ENCODE results near the gene PIN1.
A peak's percentile ranks its signal among the peaks of the same experiment; 100 is the strongest.

The PIN1 gene

GRCh38 chr19:9858766-9859165 lies 23.6 kb downstream of the PIN1 start:
- DNase-seq = no peak
- Mint-ChIP-seq H3K4me1 (peaks cover 29% of the 10 kb centered on the region), H3K9me3 (no peaks in the 10 kb centered on the region), H3K36me3 (ENCODE audit: low read depth) (peaks cover 31% of the 10 kb centered on the region), H3K4me3 (no peak overlapping the region), H3K27ac (no peak overlapping the region), H3K27me3 (ENCODE audit: low read depth, poor library complexity) (peaks cover 11% of the 10 kb centered on the region)
- no peak for TF ChIP-seq CTCF (IDR thresholded peaks at IDR 0.05)

GRCh38 chr19:9860407-9860806 lies 25.3 kb downstream of the PIN1 start:
- H3K36me3 Mint-ChIP-seq (ENCODE audit: low read depth) = peaks cover 23% of the 10 kb centered on the region

GRCh38 chr19:9861503-9861902 lies 26.4 kb downstream of the PIN1 start:
- Mint-ChIP-seq H3K4me1 (peaks cover 36% of the 10 kb centered on the region), H3K27ac (no peak overlapping the region), H3K9me3 (no peaks in the 10 kb centered on the region), H3K27me3 (ENCODE audit: low read depth, poor library complexity) (peaks cover 7% of the 10 kb centered on the region), H3K4me3 (no peak overlapping the region), H3K36me3 (ENCODE audit: low read depth) (peaks cover 18% of the 10 kb centered on the region)
- TF ChIP-seq CTCF (IDR thresholded peaks at IDR 0.05) = no peak
- DNase-seq = no peak

More at GRCh38 chr19:9860407-9860806, 25.3 kb downstream of the PIN1 start:
- Mint-ChIP-seq H3K4me1 (peaks cover 32% of the 10 kb centered on the region), H3K27me3 (ENCODE audit: low read depth, poor library complexity) (peaks cover 11% of the 10 kb centered on the region), H3K9me3 (no peaks in the 10 kb centered on the region), H3K4me3 (no peak overlapping the region), H3K27ac (no peak overlapping the region)
- TF ChIP-seq CTCF (IDR thresholded peaks at IDR 0.05) = no peak
- no peak for DNase-seq

- Mint-ChIP-seq H3K4me3 (no peak overlapping the region), H3K36me3 (ENCODE audit: low read depth) (peaks cover 4% of the 10 kb centered on the region), H3K27ac (peak overlapping the region; percentile 76), H3K27me3 (ENCODE audit: low read depth, poor library complexity) (peaks cover 6% of the 10 kb centered on the region), H3K9me3 (no peaks in the 10 kb centered on the region), H3K4me1 (peaks cover 31% of the 10 kb centered on the region)
- DNase-seq = no peak
- TF ChIP-seq CTCF (IDR thresholded peaks at IDR 0.05) = no peak
Observed at GRCh38 chr19:9862938-9863337, 27.8 kb downstream of the PIN1 start.

GRCh38 chr19:9863759-9864158 lies 28.6 kb downstream of the PIN1 start:
- H3K4me1 Mint-ChIP-seq = peaks cover 31% of the 10 kb centered on the region
- no peak for TF ChIP-seq CTCF (IDR thresholded peaks at IDR 0.05)
- no peak overlapping the region for H3K4me3 Mint-ChIP-seq
- no peaks in the 10 kb centered on the region for H3K36me3 Mint-ChIP-seq (ENCODE audit: low read depth)
- no peak overlapping the region for H3K27ac Mint-ChIP-seq
- DNase-seq = no peak
- H3K9me3 Mint-ChIP-seq = no peaks in the 10 kb centered on the region
- H3K27me3 Mint-ChIP-seq (ENCODE audit: low read depth, poor library complexity) = peaks cover 6% of the 10 kb centered on the region

- H3K27me3 Mint-ChIP-seq (ENCODE audit: low read depth, poor library complexity) = peaks cover 6% of the 10 kb centered on the region
- no peak for TF ChIP-seq CTCF (IDR thresholded peaks at IDR 0.05)
- no peak overlapping the region for H3K27ac Mint-ChIP-seq
- H3K9me3 Mint-ChIP-seq = no peaks in the 10 kb centered on the region
- H3K4me1 Mint-ChIP-seq = peaks cover 31% of the 10 kb centered on the region
- no peak for DNase-seq
- no peaks in the 10 kb centered on the region for H3K36me3 Mint-ChIP-seq (ENCODE audit: low read depth)
- H3K4me3 Mint-ChIP-seq = no peak overlapping the region
Observed at GRCh38 chr19:9865732-9866501, 30.8 kb downstream of the PIN1 start.
